OCI-LY3 (cell line): ENCODE data around the gene VPS41.

Experiments
- H2AFZ ChIP-seq: fragments of 200-600, 300-600 bp; shearing (Covaris generic); 2 replicates; pipeline ENCODE4 v1.6.0; 2014; ENCODE audit warnings: antibody characterized with exemption, low read depth, low read length
- H3K27ac ChIP-seq: fragments of 200-600, 300-600 bp; sonication (generic); 2 replicates; pipeline ENCODE4 v1.5.1; 2014; ENCODE audit warnings: mild to moderate bottlenecking, low read length, moderate library complexity, mixed read lengths
- H3K27me3 ChIP-seq: fragments of 200-600, 300-600 bp; sonication (generic); 2 replicates; pipeline ENCODE4 v1.6.1; 2014; ENCODE audit warnings: low read depth, low read length, mixed read lengths
- H3K36me3 ChIP-seq: fragments of 200-600, 300-600 bp; sonication (generic); replicated peaks from 2 replicates; pipeline ENCODE3; 2014; ENCODE audit warnings: low read depth, low read length, mixed read lengths
- H3K4me1 ChIP-seq: fragments of 300-600, 200-600 bp; sonication (generic); 2 replicates; pipeline ENCODE4 v1.6.1; 2014; ENCODE audit warnings: low read length, mixed read lengths
- H3K4me2 ChIP-seq: fragments of 200-600, 300-600 bp; sonication (generic); 2 replicates; pipeline ENCODE4 v1.6.1; 2014; ENCODE audit warnings: low read length, mixed read lengths
- H3K4me3 ChIP-seq: fragments of 300-600, 200-600 bp; sonication (generic); 2 replicates; pipeline ENCODE4 v1.5.1; 2014; ENCODE audit warnings: antibody characterized with exemption, mild to moderate bottlenecking, low read length, moderate library complexity
- H3K79me2 ChIP-seq: fragments of 300-600, 200-600 bp; shearing (Covaris generic); 2 replicates; pipeline ENCODE4 v1.6.1; 2014; ENCODE audit warnings: mild to moderate bottlenecking, low read length, mixed read lengths
- H3K9ac ChIP-seq: fragments of 300-600, 200-600 bp; shearing (Covaris generic); 2 replicates; pipeline ENCODE4 v1.6.0; 2014; ENCODE audit warnings: mild to moderate bottlenecking, low read length, moderate library complexity
- H3K9me3 ChIP-seq: fragments of 200-600, 300-600 bp; shearing (Covaris generic); 2 replicates; pipeline ENCODE4 v1.6.1; 2014; ENCODE audit warnings: low read length, mixed read lengths; ENCODE audit not compliant: insufficient read depth
- H4K20me1 ChIP-seq: fragments of 200-600, 300-600 bp; sonication (generic); 2 replicates; pipeline ENCODE4 v1.6.1; 2016; ENCODE audit warnings: low read length, mixed read lengths; ENCODE audit not compliant: insufficient read depth
- EZH2phosphoT487 ChIP-seq: fragments of 200-600 bp; shearing (Covaris generic); IDR thresholded peaks from 2 replicates; pipeline ENCODE4 v1.6.1; 2018; ENCODE audit warnings: antibody characterized with exemption, mixed run types, low read depth
- TF ChIP-seq, protein P1 (sequence below): fragments of 200-600, 300-600 bp; sonication (generic); IDR thresholded peaks from 2 replicates; pipeline ENCODE4 v1.5.1; 2014; ENCODE audit warnings: antibody characterized with exemption, low read length, low read depth

Gene VPS41

DNA sequence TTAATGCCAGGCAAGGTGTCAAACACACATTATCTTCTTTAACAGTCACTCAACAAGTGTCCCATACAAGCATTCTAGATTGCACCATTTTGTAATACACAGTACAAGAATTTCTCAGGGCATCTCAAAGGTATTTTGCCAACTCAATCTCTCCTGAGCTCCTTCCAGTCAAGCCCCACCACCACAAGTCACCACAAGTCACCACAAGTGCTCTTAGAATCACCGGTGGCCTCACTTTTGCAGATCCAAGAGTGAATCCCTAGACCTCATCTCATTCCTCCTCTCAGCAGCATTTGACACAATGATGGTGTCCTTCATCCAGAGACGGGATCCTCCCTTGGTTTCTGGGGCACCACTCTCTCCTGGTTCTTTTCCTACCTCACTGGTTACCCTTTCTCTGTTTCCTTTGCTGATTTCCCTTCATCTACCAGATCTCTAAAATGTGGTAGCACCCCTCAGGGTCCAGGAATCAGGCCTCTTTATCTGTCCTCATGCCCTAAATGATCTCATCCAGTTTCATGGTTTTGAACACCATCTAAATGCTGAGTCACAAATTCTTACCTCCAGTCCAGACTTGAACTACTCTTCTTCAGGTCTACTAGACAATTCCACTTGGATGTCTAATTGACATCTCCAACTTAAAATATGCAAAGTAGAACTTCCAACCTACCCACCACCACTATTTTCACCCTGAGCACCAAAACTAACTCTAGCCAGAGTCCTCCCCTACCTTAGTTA, 26.9 kb downstream of the VPS41 start:
- Histone ChIP-seq H3K79me2 (peaks cover 11% of the 10 kb centered on the region), H4K20me1 (peaks cover 27% of the 10 kb centered on the region; the same call in 1 of the 2 replicates)

DNA sequence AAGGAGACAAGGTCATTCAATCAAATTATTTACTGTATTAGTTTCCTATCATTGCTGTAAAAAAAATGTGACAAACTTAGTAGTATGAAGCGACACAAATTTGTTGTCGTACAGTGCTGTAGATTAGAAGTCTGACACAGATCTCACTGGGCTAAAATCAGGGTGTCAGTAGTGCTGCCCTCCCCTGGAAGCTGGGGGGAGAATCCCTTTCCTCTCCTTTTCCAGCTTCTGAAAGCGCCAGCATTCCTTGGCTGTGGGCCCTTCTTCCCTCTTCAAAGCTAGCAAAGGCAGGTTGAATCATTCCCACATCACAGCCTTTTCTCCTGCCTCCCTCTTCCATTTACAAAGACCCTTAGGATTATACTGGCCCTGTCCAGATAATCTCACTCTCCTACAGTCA, 28.0 kb downstream of the VPS41 start:
- TF ChIP-seq EZH2phosphoT487, result no peak
- TF ChIP-seq, protein P1, sequence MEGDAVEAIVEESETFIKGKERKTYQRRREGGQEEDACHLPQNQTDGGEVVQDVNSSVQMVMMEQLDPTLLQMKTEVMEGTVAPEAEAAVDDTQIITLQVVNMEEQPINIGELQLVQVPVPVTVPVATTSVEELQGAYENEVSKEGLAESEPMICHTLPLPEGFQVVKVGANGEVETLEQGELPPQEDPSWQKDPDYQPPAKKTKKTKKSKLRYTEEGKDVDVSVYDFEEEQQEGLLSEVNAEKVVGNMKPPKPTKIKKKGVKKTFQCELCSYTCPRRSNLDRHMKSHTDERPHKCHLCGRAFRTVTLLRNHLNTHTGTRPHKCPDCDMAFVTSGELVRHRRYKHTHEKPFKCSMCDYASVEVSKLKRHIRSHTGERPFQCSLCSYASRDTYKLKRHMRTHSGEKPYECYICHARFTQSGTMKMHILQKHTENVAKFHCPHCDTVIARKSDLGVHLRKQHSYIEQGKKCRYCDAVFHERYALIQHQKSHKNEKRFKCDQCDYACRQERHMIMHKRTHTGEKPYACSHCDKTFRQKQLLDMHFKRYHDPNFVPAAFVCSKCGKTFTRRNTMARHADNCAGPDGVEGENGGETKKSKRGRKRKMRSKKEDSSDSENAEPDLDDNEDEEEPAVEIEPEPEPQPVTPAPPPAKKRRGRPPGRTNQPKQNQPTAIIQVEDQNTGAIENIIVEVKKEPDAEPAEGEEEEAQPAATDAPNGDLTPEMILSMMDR, result no peak

More for the DNA sequence above, 26.9 kb downstream of the VPS41 start:
- no peak overlapping the region for H3K4me2 ChIP-seq
- H3K36me3 ChIP-seq, result no peaks in the 10 kb centered on the region
- no peak overlapping the region for H3K9ac ChIP-seq
- TF ChIP-seq, protein P1, result no peak
- TF ChIP-seq EZH2phosphoT487, result no peak
- H3K9me3 ChIP-seq, result no peaks in the 10 kb centered on the region
- H3K4me3 ChIP-seq, result no peak overlapping the region
- peaks cover 8% of the 10 kb centered on the region for H3K4me1 ChIP-seq
- H2AFZ ChIP-seq, result no peak overlapping the region
- no peak overlapping the region for H3K27ac ChIP-seq
- no peaks in the 10 kb centered on the region for H3K27me3 ChIP-seq

DNA sequence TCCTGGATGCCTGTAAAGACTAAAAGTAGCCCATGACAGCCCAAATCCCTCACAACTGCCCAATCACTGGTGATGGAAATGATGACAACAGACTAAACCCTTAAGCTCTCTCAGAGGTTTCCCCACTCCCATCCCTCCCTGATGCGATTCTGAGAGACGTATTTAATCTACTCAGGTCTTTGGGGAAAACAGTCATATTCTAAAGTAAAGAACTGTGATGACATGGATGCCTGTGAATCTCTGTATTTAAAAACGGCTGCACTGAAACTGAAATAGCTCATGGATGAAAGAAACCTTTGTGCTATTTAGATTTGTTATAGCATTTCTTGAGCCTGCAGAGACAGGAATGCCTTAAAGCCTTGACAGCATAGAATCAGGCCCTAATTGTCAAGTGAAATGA, 28.5 kb downstream of the VPS41 start:
- H3K27ac ChIP-seq, result no peak overlapping the region
- no peak overlapping the region for H3K4me2 ChIP-seq
- TF ChIP-seq EZH2phosphoT487, result no peak
- TF ChIP-seq, protein P1, result no peak
- H3K27me3 ChIP-seq, result no peaks in the 10 kb centered on the region
- no peak overlapping the region for H2AFZ ChIP-seq
- H3K36me3 ChIP-seq, result no peaks in the 10 kb centered on the region
- no peak overlapping the region for H3K4me3 ChIP-seq
- no peak overlapping the region for H3K9ac ChIP-seq
- H3K79me2 ChIP-seq, result peaks cover 14% of the 10 kb centered on the region
- H3K4me1 ChIP-seq, result peaks cover 8% of the 10 kb centered on the region
- peaks cover 31% of the 10 kb centered on the region; the same call in 1 of the 2 replicates for H4K20me1 ChIP-seq
- no peaks in the 10 kb centered on the region for H3K9me3 ChIP-seq

More for the DNA sequence above, 28.0 kb downstream of the VPS41 start:
- H4K20me1 ChIP-seq, result peaks cover 31% of the 10 kb centered on the region; the same call in 1 of the 2 replicates
- no peaks in the 10 kb centered on the region for H3K27me3 ChIP-seq
- H3K4me3 ChIP-seq, result no peak overlapping the region
- H3K9ac ChIP-seq, result no peak overlapping the region
- no peak overlapping the region for H3K27ac ChIP-seq
- H3K9me3 ChIP-seq, result no peaks in the 10 kb centered on the region
- no peaks in the 10 kb centered on the region for H3K36me3 ChIP-seq
- peaks cover 8% of the 10 kb centered on the region for H3K4me1 ChIP-seq
- no peak overlapping the region for H3K4me2 ChIP-seq
- peaks cover 14% of the 10 kb centered on the region for H3K79me2 ChIP-seq
- no peak overlapping the region for H2AFZ ChIP-seq

DNA sequence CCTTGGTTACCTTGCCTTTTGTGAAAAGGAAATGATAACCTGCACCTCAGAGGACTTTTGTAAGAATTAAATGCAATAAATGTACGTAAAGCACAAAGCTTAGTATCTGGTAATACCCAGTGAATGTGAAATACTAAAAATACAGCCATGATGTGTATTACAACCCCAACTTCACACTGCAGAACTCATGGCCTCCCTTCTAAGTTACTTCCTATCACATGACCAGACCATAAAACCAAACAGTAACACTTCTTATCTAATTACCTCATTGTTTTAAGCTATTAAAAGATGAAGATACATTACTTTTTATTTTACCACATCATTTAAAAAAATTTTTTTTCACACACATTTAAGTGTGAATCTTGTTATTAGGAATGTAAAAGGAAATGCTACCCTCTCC, 29.0 kb downstream of the VPS41 start:
- TF ChIP-seq, protein P1, result no peak
- no peak for TF ChIP-seq EZH2phosphoT487
- Histone ChIP-seq H3K27ac (no peak overlapping the region), H3K4me2 (no peak overlapping the region), H2AFZ (no peak overlapping the region), H3K4me3 (no peak overlapping the region), H3K36me3 (no peaks in the 10 kb centered on the region), H3K79me2 (peaks cover 14% of the 10 kb centered on the region), H3K4me1 (peaks cover 8% of the 10 kb centered on the region), H4K20me1 (peaks cover 31% of the 10 kb centered on the region; the same call in 1 of the 2 replicates), H3K27me3 (no peaks in the 10 kb centered on the region), H3K9ac (no peak overlapping the region), H3K9me3 (no peaks in the 10 kb centered on the region)
